ENCODE results near the gene SPINK1.

DNA sequence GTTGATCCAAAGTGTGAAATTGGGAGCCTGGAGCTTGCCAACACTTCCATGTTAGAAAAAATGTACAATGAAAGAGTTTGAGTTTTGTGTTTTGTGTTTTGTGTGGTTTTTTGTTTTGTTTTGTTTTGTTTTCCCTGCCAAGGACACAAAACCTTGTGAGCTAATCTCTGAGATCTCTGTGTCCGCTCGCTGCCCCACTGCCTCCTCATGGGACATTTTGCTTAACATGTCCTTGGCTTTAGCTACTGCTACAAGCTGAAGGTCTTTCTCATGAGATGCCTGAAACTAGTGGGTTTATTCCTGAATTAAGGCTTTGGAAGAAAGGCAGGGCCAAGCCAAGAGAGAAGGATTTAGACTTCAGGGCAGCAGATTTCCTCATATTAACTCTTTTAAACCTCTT lies 41.7 kb downstream of the SPINK1 start:
- TF ChIP-seq, protein P1, sequence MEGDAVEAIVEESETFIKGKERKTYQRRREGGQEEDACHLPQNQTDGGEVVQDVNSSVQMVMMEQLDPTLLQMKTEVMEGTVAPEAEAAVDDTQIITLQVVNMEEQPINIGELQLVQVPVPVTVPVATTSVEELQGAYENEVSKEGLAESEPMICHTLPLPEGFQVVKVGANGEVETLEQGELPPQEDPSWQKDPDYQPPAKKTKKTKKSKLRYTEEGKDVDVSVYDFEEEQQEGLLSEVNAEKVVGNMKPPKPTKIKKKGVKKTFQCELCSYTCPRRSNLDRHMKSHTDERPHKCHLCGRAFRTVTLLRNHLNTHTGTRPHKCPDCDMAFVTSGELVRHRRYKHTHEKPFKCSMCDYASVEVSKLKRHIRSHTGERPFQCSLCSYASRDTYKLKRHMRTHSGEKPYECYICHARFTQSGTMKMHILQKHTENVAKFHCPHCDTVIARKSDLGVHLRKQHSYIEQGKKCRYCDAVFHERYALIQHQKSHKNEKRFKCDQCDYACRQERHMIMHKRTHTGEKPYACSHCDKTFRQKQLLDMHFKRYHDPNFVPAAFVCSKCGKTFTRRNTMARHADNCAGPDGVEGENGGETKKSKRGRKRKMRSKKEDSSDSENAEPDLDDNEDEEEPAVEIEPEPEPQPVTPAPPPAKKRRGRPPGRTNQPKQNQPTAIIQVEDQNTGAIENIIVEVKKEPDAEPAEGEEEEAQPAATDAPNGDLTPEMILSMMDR (conservative IDR thresholded peaks at IDR 0.05 in 1 of 2, IDR thresholded peaks at IDR 0.05 in 1 of 2; ENCODE audit: extremely low read depth in 1 of 2, insufficient read depth in 1 of 2, low read depth in 1 of 2, low read length in 2 of 2): no peak
- no peak for TF ChIP-seq EZH2 (IDR thresholded peaks at IDR 0.05; ENCODE audit: borderline replicate concordance, low read length)

Data from mammary epithelial cell (primary cell).